ENCODE results near the gene LYSET. TPM values are rescaled to one million over a fixed set of nuclear protein-coding genes. Genes with fewer than 3 reads are reported as not detected.

LYSET gene
- total and polyA plus RNA-seq, 2 of the 4 experiments (the other 2 are of a cell fraction): 6.3 to 10.2 TPM

- no CpG with 5 or more reads among the region's 4 CpGs for WGBS, 2 experiments (ENCODE audit: extremely low coverage in 2 of 2, insufficient read length in 1 of 2)
These were observed 13.9 kb downstream of the LYSET start for GRCh38 chr14:93199031-93199430.

More at GRCh38 chr14:93199031-93199430, 13.9 kb downstream of the LYSET start:
- Histone ChIP-seq H2BK15ac (ENCODE audit: low read depth, low read length) (no peak overlapping the region), H2AFZ (replicated peaks; ENCODE audit: low read length, poor library complexity) (no peak overlapping the region), H3K4me2 (ENCODE audit: low read depth, low read length) (no peak overlapping the region), H2BK5ac (ENCODE audit: low read depth, low read length, poor library complexity, severe bottlenecking) (no peak overlapping the region), H4K20me1 (ENCODE audit: insufficient read depth, low read length) (no peaks in the 10 kb centered on the region), H3K56ac (ENCODE audit: extremely low read depth, insufficient read depth, low read length) (no peak overlapping the region), H2AK5ac (ENCODE audit: low read depth, low read length) (no peak overlapping the region), H3K9me3 (ENCODE audit: control insufficient read depth, insufficient read depth, low read length) (no peaks in the 10 kb centered on the region), H2BK20ac (ENCODE audit: low read depth, low read length) (no peak overlapping the region), H3K23ac (ENCODE audit: low read depth, low read length) (no peak overlapping the region), H3K4ac (ENCODE audit: low read depth, low read length) (no peak overlapping the region), H3K9me1 (ENCODE audit: insufficient read depth, low read length) (no peaks in the 10 kb centered on the region), H3K9ac (ENCODE audit: low read depth, low read length) (no peak overlapping the region), H2AK9ac (replicated peaks; ENCODE audit: low read depth, low read length, poor library complexity) (no peak overlapping the region), H2BK120ac (ENCODE audit: low read depth, low read length) (no peak overlapping the region), H3K27ac (ENCODE audit: insufficient read depth, low read length) (no peak overlapping the region), H3K79me1 (ENCODE audit: low read depth in 1 of 2, low read length in 2 of 2) (peaks cover 0 to 2% of the 10 kb centered on the region in 2 experiments; a peak in 2 of 4 replicates), H3K27me3 (ENCODE audit: control insufficient read depth, insufficient read depth, low read length) (no peaks in the 10 kb centered on the region), H3K4me1 (ENCODE audit: control insufficient read depth, insufficient read depth, low read length) (no peaks in the 10 kb centered on the region), H3K14ac (replicated peaks; ENCODE audit: low read depth, low read length) (no peak overlapping the region), H4K8ac (ENCODE audit: low read depth in 2 of 2, low read length in 2 of 2) (no peak overlapping the region), H3K4me3 (ENCODE audit: insufficient read depth, low read depth, low read length) (no peak overlapping the region), H3K18ac (ENCODE audit: low read depth, low read length) (no peak overlapping the region), H3K36me3 (ENCODE audit: control insufficient read depth, insufficient read depth, low read length) (0 out of 2 replicates have a peak, but pooled peaks cover 1% of the 10 kb centered on the region), H4K5ac (ENCODE audit: low read depth, low read length) (no peak overlapping the region), H4K91ac (ENCODE audit: insufficient read depth, low read depth, low read length) (no peak overlapping the region)
- CTCF ChIA-PET: no interaction called here
- in situ Hi-C loops (cut with MboI; ENCODE audit: low sequenced_read_pairs) (no loop called here), dilution Hi-C loops (cut with HindIII; ENCODE audit: low sequenced_read_pairs, unreplicated experiment) (no loop called here), intact Hi-C loops (cut with micrococcal nuclease) (no loop called here)
- DNase-seq: no peak
- POLR2A ChIA-PET (ENCODE audit: unreplicated experiment): interaction anchor here (0.5 kb wide), 1 partner anchor 33 kb away, joined by 3 read pairs; no protein-coding TSS in a partner anchor
- no TSS peak for BruUV-seq (replicated peaks)
- ATAC-seq (ENCODE audit: low read depth): no peak
- TF ChIP-seq POLR2A (IDR thresholded peaks at IDR 0.05; ENCODE audit: low read depth, low read length) (no peak), RCOR1 (IDR thresholded peaks at IDR 0.05; ENCODE audit: insufficient replicate concordance, low read length) (no peak), SMC3 (IDR thresholded peaks at IDR 0.05; ENCODE audit: low read depth, low read length) (no peak), USF2 (IDR thresholded peaks at IDR 0.05; ENCODE audit: low read depth, low read length) (no peak), MAZ (IDR thresholded peaks at IDR 0.05; ENCODE audit: borderline replicate concordance, low read depth, low read length) (no peak)

Data from IMR-90 (cell line).